GM23338 (cell line): Measurements from ENCODE around the gene LRMDA. TPM values are rescaled to one million over a fixed set of nuclear protein-coding genes. Genes with fewer than 3 reads are reported as not detected.

Experiments
- ATAC-seq: fragments of 200-7000 bp; cut with Tn5 transposase; 3 replicates; pipeline ENCODE4 v1.9.1; 2020
- DNase-seq: peaks from one replicate; pipeline ENCODE4 v3.0.0-alpha.2; 2015; ENCODE audit warnings: low spot score
- H2AFZ ChIP-seq: fragments of 200-600 bp; sonication (generic); 2 replicates; pipeline ENCODE4 v1.8.0; 2016; ENCODE audit warnings: antibody characterized with exemption, mild to moderate bottlenecking, moderate library complexity
- H3F3A ChIP-seq: fragments of 200-600 bp; sonication (generic); replicated peaks from 2 replicates; pipeline ENCODE4 v1.8.0; 2017; ENCODE audit warnings: antibody characterized with exemption, mixed run types, low read depth
- H3K27ac ChIP-seq: fragments of 200-600 bp; sonication (generic); 2 replicates; pipeline ENCODE4 v1.6.1; 2016; ENCODE audit warnings: low read depth
- H3K27me3 ChIP-seq: fragments of 200-600 bp; sonication (generic); 2 replicates; pipeline ENCODE4 v1.8.0; 2016; ENCODE audit warnings: mild to moderate bottlenecking, mixed run types, moderate library complexity; ENCODE audit not compliant: insufficient read depth
- H3K36me3 ChIP-seq: fragments of 200-600 bp; sonication (generic); 2 replicates; pipeline ENCODE4 v1.8.0; 2016; ENCODE audit warnings: mild to moderate bottlenecking; ENCODE audit not compliant: insufficient read depth
- H3K4me1 ChIP-seq: fragments of 200-600 bp; sonication (generic); 2 replicates; pipeline ENCODE4 v1.8.0; 2016; ENCODE audit warnings: mild to moderate bottlenecking, moderate library complexity; ENCODE audit not compliant: insufficient read depth
- H3K4me2 ChIP-seq: fragments of 200-600 bp; sonication (generic); 2 replicates; pipeline ENCODE4 v1.7.1; 2017; ENCODE audit warnings: mixed run types
- H3K4me3 ChIP-seq: fragments of 200-600 bp; sonication (generic); 2 replicates; pipeline ENCODE4 v1.6.1; 2016; ENCODE audit warnings: mixed run types
- H3K79me2 ChIP-seq: fragments of 200-600 bp; sonication (generic); replicated peaks from 2 replicates; pipeline ENCODE4 v1.8.0; 2017; ENCODE audit warnings: mild to moderate bottlenecking; ENCODE audit not compliant: insufficient read depth
- H3K9me2 ChIP-seq: fragments of 200-600 bp; sonication (generic); 2 replicates; pipeline ENCODE4 v1.8.0; 2017; ENCODE audit not compliant: insufficient read depth
- H4K20me1 ChIP-seq: fragments of 200-600 bp; sonication (generic); replicated peaks from 2 replicates; pipeline ENCODE4 v1.8.0; 2017; ENCODE audit warnings: mild to moderate bottlenecking; ENCODE audit not compliant: insufficient read depth
- H3K27ac Mint-ChIP-seq: 2 replicates; pipeline ENCODE4 v1.8.0; 2020; ENCODE audit warnings: inconsistent platforms, mild to moderate bottlenecking, moderate library complexity, mixed read lengths
- H3K27me3 Mint-ChIP-seq: 3 replicates; pipeline ENCODE4 v1.8.0; 2022; ENCODE audit warnings: low read depth, mild to moderate bottlenecking, moderate library complexity, mixed read lengths, inconsistent platforms; ENCODE audit not compliant: insufficient read depth, poor library complexity
- H3K36me3 Mint-ChIP-seq: 3 replicates; pipeline ENCODE4 v1.8.0; 2021; ENCODE audit warnings: low read depth, mild to moderate bottlenecking, inconsistent platforms, moderate library complexity, mixed read lengths
- H3K4me1 Mint-ChIP-seq: 3 replicates; pipeline ENCODE4 v1.8.0; 2020; ENCODE audit warnings: mild to moderate bottlenecking, inconsistent platforms, mixed read lengths
- H3K4me3 Mint-ChIP-seq: 3 replicates; pipeline ENCODE4 v1.8.0; 2021; ENCODE audit warnings: moderate library complexity, mild to moderate bottlenecking, inconsistent platforms, mixed read lengths
- H3K9me3 Mint-ChIP-seq: 3 replicates; pipeline ENCODE4 v1.8.0; 2020; ENCODE audit warnings: moderate library complexity, mild to moderate bottlenecking, inconsistent platforms, mixed read lengths
- CREB1 ChIP-seq: fragments of 250-450 bp; sonication (Bioruptor Pico); IDR thresholded peaks from 2 replicates; pipeline ENCODE4 v1.5.0; 2020; ENCODE audit warnings: low read depth, mild to moderate bottlenecking, moderate library complexity
- CTCF ChIP-seq, 2 experiments: fragments of 200-600 bp in 1 of 2; sonication (generic) in 1 of 2; conservative IDR thresholded peaks; 2 replicates each; pipeline versions ENCODE4 v1.5.1 to v1.6.1; 2016 to 2017; ENCODE audit warnings: antibody characterized with exemption in 2 of 2, low read depth in 2 of 2, mild to moderate bottlenecking in 2 of 2, moderate library complexity in 1 of 2
- ETS1 ChIP-seq: IDR thresholded peaks from 2 replicates; pipeline ENCODE4 v1.6.1; 2016; ENCODE audit warnings: antibody characterized with exemption
- EZH2 ChIP-seq: fragments of 200-600 bp; sonication (generic); IDR thresholded peaks from one replicate; pipeline ENCODE4 v1.8.0; 2017; ENCODE audit warnings: antibody characterized with exemption, mild to moderate bottlenecking, low read depth; ENCODE audit not compliant: unreplicated experiment
- EZH2phosphoT487 ChIP-seq: fragments of 200-600 bp; sonication (generic); IDR thresholded peaks from one replicate; pipeline ENCODE4 v1.8.1; 2018; ENCODE audit warnings: antibody characterized with exemption; ENCODE audit not compliant: unreplicated experiment
- JUNB ChIP-seq: IDR thresholded peaks from one replicate; pipeline ENCODE4 v1.6.1; 2016; ENCODE audit warnings: antibody characterized with exemption; ENCODE audit not compliant: unreplicated experiment
- NANOG ChIP-seq: IDR thresholded peaks from 2 replicates; pipeline ENCODE4 v1.6.1; 2016; ENCODE audit warnings: antibody characterized with exemption, borderline replicate concordance
- POLR2AphosphoS5 ChIP-seq: IDR thresholded peaks from 2 replicates; pipeline ENCODE4 v1.6.1; 2016; ENCODE audit warnings: antibody characterized with exemption, low read depth
- REST ChIP-seq: IDR thresholded peaks from one replicate; pipeline ENCODE4 v1.6.1; 2018; ENCODE audit warnings: antibody characterized with exemption; ENCODE audit not compliant: unreplicated experiment
- STAT1 ChIP-seq: IDR thresholded peaks from one replicate; pipeline ENCODE4 v1.6.1; 2016; ENCODE audit warnings: antibody characterized with exemption; ENCODE audit not compliant: unreplicated experiment
- ZNF114 ChIP-seq: fragments of 250-450 bp; sonication (Bioruptor Pico); IDR thresholded peaks from 2 replicates; pipeline ENCODE4 v1.5.0; 2020; ENCODE audit warnings: mild to moderate bottlenecking, moderate library complexity
- ZNF331 ChIP-seq: fragments of 250-450 bp; sonication (Bioruptor Pico); IDR thresholded peaks from 2 replicates; pipeline ENCODE4 v1.5.0; 2020; ENCODE audit warnings: low read depth, mild to moderate bottlenecking, moderate library complexity
- ZNF462 ChIP-seq: fragments of 250-450 bp; sonication (Bioruptor Pico); IDR thresholded peaks from 2 replicates; pipeline ENCODE4 v1.5.0; 2020; ENCODE audit warnings: mild to moderate bottlenecking, moderate library complexity
- polyA plus RNA-seq: library from polyadenylated mRNA; unstranded; fragments of >200 nt; fragmentation: Nextera tagmentation; extraction: Ambion mirVana; gene quantifications from 2 replicates; pipeline ENCODE4 v1.2.1, GENCODE V29; 2016
- total RNA-seq: library from RNA; depleted of rRNA; stranded (reverse); fragments of >200 nt; shearing (Covaris generic); gene quantifications from 2 replicates; pipeline ENCODE4 v1.2.3, GENCODE V29; 2014

The LRMDA gene
- total and polyA plus RNA-seq, 2 experiments from 2014 or later: 0.90 to 1.8 TPM

- no peaks in the 10 kb centered on the region for H3K27me3 ChIP-seq
- H3K4me3 ChIP-seq: no peak overlapping the region
- no peaks in the 10 kb centered on the region for H3F3A ChIP-seq
- H3K27me3 Mint-ChIP-seq: peaks cover 3% of the 10 kb centered on the region
- H3K4me1 Mint-ChIP-seq: no peaks in the 10 kb centered on the region
- ATAC-seq (no peak), DNase-seq (no peak)
- H3K4me3 Mint-ChIP-seq: no peak overlapping the region
- no peaks in the 10 kb centered on the region for H3K36me3 Mint-ChIP-seq
- no peak overlapping the region for H3K27ac ChIP-seq
- no peaks in the 10 kb centered on the region for H4K20me1 ChIP-seq
- no peaks in the 10 kb centered on the region for H3K79me2 ChIP-seq
- no peak overlapping the region for H3K4me2 ChIP-seq
- H2AFZ ChIP-seq: no peak overlapping the region
- TF ChIP-seq ZNF331 (CRISPR knock-in tag) (no peak), NANOG (no peak), STAT1 (no peak), ZNF114 (CRISPR knock-in tag) (no peak), JUNB (no peak), CREB1 (no peak), EZH2phosphoT487 (no peak), REST (no peak), EZH2 (no peak), ZNF462 (CRISPR knock-in tag) (no peak), CTCF (conservative IDR thresholded peaks at IDR 0.05; ENCODE audit: low read depth in 2 of 2) (no peak), POLR2AphosphoS5 (no peak), ETS1 (no peak)
- no peak overlapping the region for H3K27ac Mint-ChIP-seq
- no peaks in the 10 kb centered on the region for H3K36me3 ChIP-seq
- H3K9me2 ChIP-seq: no peaks in the 10 kb centered on the region
- no peaks in the 10 kb centered on the region for H3K9me3 Mint-ChIP-seq
- H3K4me1 ChIP-seq: no peaks in the 10 kb centered on the region
Observed at GRCh38 chr10:76552091-76552873, 1120.9 kb downstream of the LRMDA start.
